ENCODE results near the gene TMPRSS11F. TPM values are rescaled to one million over a fixed set of nuclear protein-coding genes. Genes with fewer than 3 reads are reported as not detected.

The TMPRSS11F gene
- total and polyA plus RNA-seq, 7 donors, result not detected

- WGBS, 3 donors, result 79 to 80% (median 79%) methylated on average over 2 of the region's 2 CpGs
- no peak for TF ChIP-seq CTCF (IDR thresholded peaks at IDR 0.05)
- intact Hi-C loops (cut with DNase I), result no loop called here
- Histone ChIP-seq H3K36me3 (ENCODE audit: insufficient read depth in 1 of 2, low read depth in 1 of 2) (no peaks in the 10 kb centered on the region), H3K4me1 (no peaks in the 10 kb centered on the region), H3K4me3 (no peak overlapping the region), H3K27me3 (ENCODE audit: insufficient read depth in 3 of 3, low read length in 2 of 3) (no peaks in the 10 kb centered on the region), H3K27ac (no peak overlapping the region), H3K9me3 (no peaks in the 10 kb centered on the region)
- DNase-seq (no peak), ATAC-seq (no peak)
These were observed 53.5 kb downstream of the TMPRSS11F start for GRCh38 chr4:68076194-68076593.

GRCh38 chr4:68074397-68074796 lies 55.3 kb downstream of the TMPRSS11F start:
- no peak for DNase-seq
- Histone ChIP-seq H3K27ac (no peak overlapping the region), H3K9me3 (no peaks in the 10 kb centered on the region), H3K36me3 (ENCODE audit: insufficient read depth in 1 of 2, low read depth in 1 of 2) (no peaks in the 10 kb centered on the region), H3K4me1 (no peaks in the 10 kb centered on the region), H3K27me3 (ENCODE audit: insufficient read depth in 3 of 3, low read length in 2 of 3) (no peaks in the 10 kb centered on the region), H3K4me3 (no peak overlapping the region)
- intact Hi-C loops (cut with DNase I), result no loop called here
- no peak for TF ChIP-seq CTCF (IDR thresholded peaks at IDR 0.05)
- ATAC-seq, result peak in 1 of 4 donors; percentile 24

- ATAC-seq, result no peak
- TF ChIP-seq CTCF (IDR thresholded peaks at IDR 0.05), result no peak
These were observed 59.4 kb downstream of the TMPRSS11F start for GRCh38 chr4:68070302-68070701.

GRCh38 chr4:68062501-68062900 lies 67.2 kb downstream of the TMPRSS11F start:
- TF ChIP-seq CTCF (IDR thresholded peaks at IDR 0.05), result no peak
- WGBS, 3 donors, result 76 to 86% (median 79%) methylated on average over 8 of the region's 8 CpGs
- Histone ChIP-seq H3K4me1 (no peaks in the 10 kb centered on the region), H3K36me3 (ENCODE audit: insufficient read depth in 1 of 2, low read depth in 1 of 2) (no peaks in the 10 kb centered on the region), H3K27me3 (ENCODE audit: insufficient read depth in 3 of 3, low read length in 2 of 3) (no peaks in the 10 kb centered on the region), H3K27ac (no peak overlapping the region), H3K4me3 (no peak overlapping the region), H3K9me3 (no peaks in the 10 kb centered on the region)
- no peak for ATAC-seq
- intact Hi-C loops (cut with DNase I), result no loop called here
- no peak for DNase-seq

More at GRCh38 chr4:68070302-68070701, 59.4 kb downstream of the TMPRSS11F start:
- no peaks in the 10 kb centered on the region for H3K9me3 ChIP-seq
- no peak overlapping the region for H3K27ac ChIP-seq
- DNase-seq, result no peak
- no peaks in the 10 kb centered on the region for H3K27me3 ChIP-seq (ENCODE audit: insufficient read depth in 3 of 3, low read length in 2 of 3)
- H3K4me3 ChIP-seq, result no peak overlapping the region
- no peaks in the 10 kb centered on the region for H3K4me1 ChIP-seq
- H3K36me3 ChIP-seq (ENCODE audit: insufficient read depth in 1 of 2, low read depth in 1 of 2), result no peaks in the 10 kb centered on the region
- intact Hi-C loops (cut with DNase I), result no loop called here

- no peaks in the 10 kb centered on the region for H3K9me3 ChIP-seq
- H3K4me3 ChIP-seq, result no peak overlapping the region
- no peaks in the 10 kb centered on the region for H3K27me3 ChIP-seq (ENCODE audit: insufficient read depth in 3 of 3, low read length in 2 of 3)
- 96 to 98% (median 97%) methylated on average over 28 of the region's 28 CpGs for whole genome bisulfite sequencing, 3 donors
- no peak for ATAC-seq
- DNase-seq, result no peak
- H3K4me1 ChIP-seq, result no peaks in the 10 kb centered on the region
- no peak overlapping the region for H3K27ac ChIP-seq
- no peaks in the 10 kb centered on the region for H3K36me3 ChIP-seq (ENCODE audit: insufficient read depth in 1 of 2, low read depth in 1 of 2)
- no peak for TF ChIP-seq CTCF (IDR thresholded peaks at IDR 0.05)
- intact Hi-C loops (cut with DNase I), result no loop called here
These were observed 91.4 kb downstream of the TMPRSS11F start for GRCh38 chr4:68038272-68038671.
